Retina (tissue), 1 donor: ENCODE results near the gene FOXP1.

ENCODE experiments used
- DNase-seq: peaks from one replicate; pipeline ENCODE4 v3.0.0-alpha.2; 2016

FOXP1 gene

DNA sequence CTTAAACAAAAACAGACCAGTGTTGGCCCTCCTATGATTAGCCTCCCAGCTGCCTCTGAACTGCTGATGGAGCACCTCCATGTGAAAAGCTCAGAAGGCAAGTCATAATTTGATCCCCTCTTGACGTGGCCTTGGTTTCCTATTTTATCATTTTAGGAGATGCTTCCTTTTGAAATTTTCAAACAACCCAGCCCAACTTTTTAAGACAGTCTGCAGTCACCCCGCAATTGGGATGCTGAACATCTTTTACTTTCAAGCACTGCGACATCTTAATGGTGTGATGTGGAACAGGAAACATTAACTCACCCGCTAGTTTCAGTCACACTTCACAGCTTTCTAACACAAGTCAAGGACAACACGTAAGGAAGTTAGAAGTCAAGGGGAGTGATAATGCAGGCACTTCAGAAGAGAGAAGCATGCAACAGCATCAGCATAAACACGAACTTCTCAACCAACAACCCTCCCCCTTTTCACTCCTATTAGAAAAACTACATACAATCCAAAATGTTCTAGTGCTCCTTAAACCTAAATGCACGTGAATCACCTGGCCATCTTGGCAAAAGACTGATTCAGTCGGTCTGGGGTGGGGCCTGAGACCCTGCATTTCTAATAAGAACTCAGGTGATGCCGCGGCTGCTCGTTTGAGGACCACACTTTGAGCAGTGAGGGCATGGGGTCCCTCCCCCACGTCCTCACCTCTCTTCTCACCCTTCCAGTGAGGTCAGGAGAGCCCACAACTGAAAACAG, 161.5 kb downstream of the FOXP1 start:
- no peak for DNase-seq

DNA sequence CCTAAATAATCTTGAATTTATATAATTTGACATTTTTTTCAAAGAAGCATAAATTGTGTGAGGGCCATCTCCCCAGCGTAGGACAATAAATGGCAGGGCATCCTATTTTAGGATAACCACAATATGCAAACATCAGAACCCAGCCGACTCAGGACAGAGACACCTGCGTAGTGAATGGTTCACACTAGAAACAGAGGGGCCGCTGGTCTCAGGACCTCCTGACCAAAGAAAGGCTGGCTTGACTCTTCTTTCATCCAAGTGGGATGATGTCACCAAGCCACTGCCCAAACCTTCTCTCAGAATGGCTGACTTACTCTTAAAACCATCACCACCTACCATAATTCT, 162.1 kb downstream of the FOXP1 start:
- DNase-seq: no peak

DNA sequence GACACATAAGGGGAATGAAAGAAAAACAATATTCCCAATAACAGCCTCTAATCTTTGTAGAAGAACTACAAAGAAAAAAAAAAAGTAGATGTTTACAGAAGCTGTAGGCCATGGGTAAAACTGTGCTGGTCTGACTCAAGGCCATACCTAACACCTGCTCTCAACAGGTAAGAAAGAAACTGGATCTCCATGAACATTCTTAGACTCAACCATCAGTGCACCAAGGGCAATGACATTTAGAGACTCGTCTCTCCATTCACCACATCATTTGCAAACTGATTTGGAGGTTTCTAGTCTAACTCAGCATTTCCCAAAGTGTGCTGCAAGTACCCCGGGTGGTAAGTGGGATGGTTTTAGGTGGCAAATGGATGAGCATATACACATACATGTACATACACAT, 164.2 kb downstream of the FOXP1 start:
- no peak for DNase-seq

DNA sequence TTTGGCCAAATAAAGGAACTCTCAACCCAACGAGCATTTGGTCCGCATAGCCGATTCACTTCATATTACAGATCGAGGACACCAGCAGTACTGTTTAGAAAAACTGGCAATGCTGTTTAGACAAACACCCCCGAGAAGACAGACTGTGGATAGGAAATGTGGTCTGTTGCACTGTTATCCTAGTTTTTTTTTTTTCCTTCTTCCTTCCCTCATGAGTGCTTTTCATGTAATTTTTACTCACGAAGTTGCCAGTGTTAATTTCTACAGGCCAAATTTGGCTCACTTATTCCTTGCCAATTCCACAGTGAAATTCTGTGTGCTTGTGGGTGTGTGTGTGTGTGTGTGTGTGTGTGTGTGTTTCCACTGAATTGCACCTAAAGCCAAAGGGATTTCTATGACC, 165.7 kb downstream of the FOXP1 start:
- no peak for DNase-seq

DNA sequence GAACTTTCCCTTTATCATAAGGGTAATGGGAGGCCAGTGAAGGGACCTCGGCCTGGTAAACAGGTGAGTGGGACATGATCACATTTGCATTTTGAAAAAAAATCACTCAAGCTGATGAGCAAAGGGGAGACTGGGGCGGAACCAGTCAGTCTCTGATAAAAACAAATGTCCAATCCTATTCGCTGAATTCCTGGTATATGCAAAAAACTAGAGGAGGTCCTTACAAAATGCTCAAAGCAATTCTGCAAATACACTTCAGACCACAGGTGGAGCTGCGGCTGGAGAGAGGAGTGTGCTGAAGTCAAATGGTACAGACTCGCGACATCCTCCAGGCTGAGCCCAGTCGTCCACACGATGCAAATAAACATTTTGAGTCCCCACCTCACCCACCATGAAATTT, 166.7 kb downstream of the FOXP1 start:
- no peak for DNase-seq

DNA sequence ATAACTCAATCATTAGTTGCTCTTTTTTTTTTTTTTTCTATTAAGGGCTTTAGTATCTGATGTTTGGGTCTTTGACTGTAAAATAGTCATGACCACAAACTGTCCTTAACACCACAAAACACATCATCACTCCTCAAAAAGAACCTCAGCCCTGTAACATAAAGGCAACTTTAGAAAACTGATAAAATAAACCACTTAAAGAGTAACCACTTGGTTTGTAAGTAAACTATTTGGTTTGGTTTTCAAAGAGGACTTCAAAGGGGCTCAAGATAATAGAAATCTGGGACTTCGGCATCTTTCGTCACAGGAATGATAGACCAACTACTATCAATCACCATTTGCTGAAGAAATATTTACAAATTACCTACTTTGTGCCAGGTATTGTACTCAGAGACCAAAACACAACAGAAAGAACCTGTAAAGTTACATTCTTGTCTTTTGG, 167.8 kb downstream of the FOXP1 start:
- no peak for DNase-seq

DNA sequence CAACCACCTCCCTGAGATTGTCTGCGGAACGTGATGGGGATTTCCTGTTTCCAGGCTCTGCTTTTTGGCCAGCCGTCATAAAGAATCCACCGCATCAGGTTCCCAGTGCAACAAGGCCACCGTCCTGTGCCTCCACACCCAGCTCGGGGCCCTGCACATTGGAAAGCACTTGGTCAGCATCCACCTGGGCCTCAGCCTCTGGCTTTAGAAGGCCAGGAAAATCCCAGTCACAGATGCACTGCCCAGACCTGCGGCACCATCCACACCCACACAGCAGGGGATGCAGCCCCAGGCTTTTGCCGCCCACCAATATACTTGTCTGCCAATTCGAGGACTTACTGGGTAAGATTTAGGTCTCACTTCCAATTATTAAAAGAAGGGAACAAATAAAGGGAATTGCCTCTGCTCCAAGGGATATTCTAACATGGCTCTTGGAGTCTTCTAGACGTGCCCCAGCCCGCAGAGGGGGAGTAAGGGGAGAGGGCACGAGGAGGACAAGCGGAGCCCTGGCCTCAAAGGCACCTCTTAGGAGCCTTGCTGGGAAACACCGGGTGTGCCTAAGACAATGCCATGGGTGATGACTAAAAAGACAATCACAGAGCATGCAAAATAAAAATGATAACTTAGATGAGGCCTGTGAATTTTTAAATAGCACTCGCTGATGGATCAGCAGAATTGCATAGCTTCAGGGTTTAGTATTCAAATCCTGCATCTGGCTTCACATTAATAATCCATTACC, 169.2 kb downstream of the FOXP1 start:
- no peak for DNase-seq

DNA sequence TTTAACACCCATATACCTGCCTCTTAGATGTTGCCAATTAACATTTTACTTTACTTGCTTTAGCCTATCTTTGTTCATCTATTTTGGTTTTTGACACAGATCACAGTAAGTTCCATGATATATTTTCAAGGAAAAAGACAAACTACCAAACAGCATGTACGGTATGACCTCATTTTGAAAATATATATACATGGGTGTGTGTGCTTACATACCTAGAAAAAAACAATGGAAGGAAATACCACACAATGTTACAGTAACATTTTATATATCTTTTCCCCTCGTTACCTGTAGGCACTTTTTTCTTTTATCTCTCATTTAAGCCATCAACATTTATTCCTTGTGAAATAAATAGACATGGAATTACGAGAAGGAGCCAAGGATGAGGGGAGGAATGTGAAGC, 170.0 kb downstream of the FOXP1 start:
- no peak for DNase-seq

DNA sequence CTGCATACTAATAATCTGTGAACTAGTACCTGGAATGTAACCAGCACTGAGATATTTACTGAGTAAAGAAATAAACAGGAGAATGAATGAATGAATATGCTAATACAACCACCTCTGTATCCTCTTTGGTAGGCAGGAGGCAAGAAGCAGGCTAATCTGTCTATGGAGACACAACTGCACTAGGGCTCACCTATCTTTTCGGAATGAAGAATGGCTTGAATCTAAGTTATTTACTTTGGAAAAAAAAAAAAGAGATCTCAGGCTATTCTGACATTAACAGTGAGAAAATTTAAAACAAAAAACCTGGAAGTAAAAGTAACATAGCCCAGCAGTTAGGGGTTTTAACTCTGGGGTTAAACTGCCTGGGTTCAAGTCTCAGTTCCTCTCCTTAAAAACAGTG, 174.2 kb downstream of the FOXP1 start:
- no peak for DNase-seq

DNA sequence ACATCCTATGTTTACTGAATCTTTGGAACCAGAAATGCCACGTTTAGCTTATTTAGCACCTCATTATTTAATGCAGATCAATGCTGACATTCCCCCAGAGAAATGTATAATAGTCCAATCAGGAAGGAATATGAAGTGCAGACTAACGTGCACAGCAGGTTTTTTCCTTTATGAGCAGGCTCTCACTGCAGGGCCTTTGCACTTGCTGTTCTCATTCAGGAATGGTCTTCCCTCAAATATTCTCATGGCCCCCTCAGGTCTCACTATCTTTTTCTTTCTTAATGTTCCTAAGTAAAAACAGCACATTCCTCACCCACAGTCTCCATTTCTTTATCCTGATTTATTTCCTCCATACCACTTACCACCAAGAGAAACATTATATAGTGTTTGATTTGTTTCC, 174.6 kb downstream of the FOXP1 start:
- no peak for DNase-seq

DNA sequence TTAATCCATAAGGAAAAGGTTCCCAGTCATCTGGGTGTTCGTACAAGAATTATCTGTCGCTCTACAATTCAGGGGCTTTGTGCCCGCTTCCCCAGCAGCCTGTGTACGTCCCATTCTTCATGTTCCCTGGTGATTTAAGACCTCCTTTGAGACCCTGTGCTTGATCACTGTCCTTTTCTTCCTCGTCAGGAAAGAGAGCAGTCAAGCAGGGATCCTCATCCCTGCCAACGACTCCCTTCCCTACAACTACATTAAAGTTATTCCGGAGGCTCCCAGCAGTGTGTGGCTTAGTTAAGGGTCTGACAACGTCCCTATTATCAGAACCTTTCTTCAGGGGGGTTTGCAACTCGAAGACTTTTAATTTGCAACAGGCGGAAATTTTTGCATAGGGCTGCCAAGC, 175.7 kb downstream of the FOXP1 start:
- peak; percentile 49 for DNase-seq

DNA sequence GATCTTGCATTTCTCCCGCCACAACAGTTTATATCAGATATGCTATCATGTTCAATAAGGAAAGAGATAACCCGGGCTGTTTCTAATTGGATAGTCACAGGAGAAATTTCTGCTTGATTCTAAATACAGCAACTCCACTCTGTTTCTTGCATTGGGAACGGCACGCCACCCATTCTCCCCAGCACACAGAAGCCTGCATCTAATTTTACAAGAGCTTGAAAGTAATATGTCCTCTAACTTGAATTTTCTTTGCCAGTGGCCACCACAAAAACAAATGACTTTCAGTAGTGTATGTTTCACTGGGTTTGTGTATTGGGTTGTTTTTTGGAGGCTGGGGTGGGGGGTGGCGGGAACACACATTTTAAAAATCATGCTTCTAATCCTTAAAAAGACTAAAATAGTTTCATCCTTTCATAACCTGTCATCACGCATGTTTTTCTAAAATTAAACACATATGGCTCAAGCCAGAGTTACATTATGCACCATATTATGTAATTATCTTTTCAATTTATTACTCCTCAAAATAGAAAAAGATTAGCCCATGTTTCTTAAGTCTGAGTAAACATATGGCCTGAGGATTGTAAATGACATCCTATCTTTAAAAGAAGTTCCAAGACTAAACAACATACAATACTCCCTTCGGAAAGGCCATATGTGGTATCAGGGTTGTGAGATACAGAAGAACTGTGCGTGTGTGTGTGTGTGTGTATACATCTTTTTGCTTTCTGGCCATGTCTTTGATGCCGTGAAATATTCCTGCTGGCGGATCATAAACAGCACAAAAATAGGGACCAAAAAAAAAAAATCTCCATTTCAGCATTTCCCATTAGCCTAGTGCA, 176.3 kb downstream of the FOXP1 start:
- no peak for DNase-seq

DNA sequence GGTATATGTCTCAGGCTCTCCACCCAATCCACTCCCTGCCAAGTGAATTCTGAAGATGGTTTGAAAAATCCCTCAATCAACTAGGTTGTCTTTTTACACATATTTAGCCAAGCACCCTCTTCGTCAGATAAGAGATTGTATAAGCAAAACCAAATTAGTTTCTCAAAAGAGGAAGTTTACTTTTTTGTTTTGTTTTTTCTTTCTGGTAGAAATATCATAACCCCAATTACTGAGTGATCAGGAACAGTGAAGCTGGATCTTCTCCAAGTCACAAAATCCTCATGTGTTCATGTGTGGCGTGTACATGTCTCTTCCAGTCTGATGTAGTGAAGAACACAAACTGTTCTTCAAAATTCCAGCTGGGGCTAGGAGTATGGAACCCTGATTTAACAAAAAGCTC, 180.6 kb downstream of the FOXP1 start:
- DNase-seq: no peak

DNA sequence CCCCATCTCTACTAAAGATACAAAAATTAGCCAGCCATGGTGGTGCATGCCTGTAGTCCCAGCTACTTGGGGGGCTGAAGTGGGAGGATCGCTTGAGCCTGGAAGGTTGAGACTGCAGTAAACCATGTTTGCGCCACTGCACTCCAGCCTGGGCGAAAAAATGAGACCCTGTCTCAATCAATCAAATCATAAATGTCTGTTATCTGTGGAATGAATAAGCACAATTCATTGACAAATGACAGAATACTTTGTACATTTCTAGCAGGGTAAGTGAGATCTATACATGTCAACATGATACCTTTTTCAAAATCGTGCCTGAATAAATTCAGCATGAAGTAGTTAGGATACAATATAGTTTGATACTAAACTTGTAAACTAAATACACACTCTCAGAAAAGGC, 181.2 kb downstream of the FOXP1 start:
- DNase-seq: no peak

DNA sequence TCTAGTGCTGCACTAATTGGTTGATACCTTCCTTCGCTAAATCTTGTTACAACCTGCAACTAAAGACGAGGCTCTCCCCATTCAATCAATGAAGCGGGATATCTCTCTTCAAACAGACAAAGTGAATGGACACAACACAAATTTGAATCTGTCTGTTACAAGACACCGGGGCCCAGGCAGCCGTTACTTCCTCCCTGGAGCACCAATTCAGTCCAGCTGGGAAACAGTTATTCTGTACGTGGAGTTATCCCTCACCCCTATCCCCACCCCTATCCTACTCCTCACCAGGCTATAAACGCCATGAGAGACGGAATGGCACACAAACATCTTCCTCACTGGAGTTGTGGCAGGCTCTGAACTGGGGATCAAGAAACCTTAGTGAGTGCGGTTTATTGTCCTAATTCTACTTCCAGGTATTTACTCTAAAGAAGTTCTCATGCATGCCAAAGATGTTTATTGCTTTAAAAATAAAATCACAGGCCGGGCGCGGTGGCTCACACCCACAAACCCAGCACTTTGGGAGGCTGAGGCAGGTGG, 181.8 kb downstream of the FOXP1 start:
- no peak for DNase-seq

DNA sequence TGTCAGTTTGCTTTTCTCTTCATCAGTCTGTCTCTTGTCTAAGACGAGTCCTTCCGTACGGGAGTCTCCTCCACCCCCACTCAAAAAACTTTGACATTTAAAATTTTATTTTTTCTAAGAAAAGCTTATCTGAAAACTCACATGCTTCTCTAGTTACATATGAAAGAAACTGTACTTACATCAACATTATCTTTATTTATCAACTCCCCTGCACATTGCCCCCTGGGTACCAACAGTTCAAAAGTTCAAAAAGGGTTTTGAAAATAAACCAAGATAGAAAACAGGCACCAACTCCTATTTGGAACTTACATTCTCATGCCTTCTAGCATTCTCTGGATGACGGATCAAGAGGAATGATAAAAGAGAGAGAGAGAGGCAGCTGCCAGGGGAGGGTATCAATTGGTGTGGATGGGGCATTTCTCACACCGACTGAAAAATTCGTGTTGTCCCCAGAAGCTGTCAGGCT, 182.5 kb downstream of the FOXP1 start:
- DNase-seq: no peak

DNA sequence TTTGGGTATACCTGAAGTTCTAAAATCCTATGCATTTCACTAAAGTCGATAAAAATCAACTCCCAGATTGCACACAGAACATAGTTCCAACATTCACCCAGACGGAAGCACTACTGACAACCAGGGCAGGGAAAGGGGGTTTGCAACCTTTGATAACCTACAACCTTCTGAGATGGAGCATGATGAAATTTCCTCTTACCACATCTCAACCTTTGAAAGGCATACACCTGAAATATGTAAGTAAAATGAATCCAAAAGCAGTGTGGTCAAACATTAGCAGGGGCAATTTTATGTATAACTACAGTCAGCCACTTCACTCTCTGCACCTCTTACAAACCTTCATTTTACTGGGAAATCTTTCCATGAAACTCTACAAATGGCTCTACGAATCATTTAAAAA, 184.1 kb downstream of the FOXP1 start:
- DNase-seq: no peak

DNA sequence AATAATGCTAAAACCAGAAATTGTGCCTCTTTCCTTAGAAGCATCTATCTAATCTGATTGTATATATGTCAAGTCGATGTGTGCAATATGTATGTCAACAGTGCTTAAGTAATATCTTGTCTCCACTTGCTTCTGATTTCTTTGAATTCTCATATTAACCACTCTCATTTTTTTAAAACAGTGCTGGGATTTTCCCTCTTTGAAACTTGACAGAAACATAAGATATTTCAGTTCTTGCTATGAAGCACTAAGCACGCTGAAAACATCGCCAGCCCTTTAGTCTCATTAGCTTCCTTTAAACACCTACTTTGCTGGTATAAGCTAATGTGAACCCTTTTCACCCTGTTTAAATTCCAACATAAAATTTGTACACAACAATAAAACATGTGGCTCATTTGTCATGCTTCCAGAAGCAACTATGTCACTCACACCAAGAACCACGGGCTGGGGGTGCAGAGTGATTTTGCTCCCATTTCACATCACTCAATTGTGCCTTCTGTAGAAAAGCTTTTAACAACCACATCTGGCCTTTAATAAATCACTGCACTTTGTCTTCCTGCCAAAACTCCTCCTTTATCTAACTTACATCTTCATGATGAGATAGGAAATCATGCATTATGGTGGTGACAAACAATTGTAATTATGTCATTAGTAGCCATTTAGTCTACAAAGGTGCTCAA, 185.2 kb downstream of the FOXP1 start:
- no peak for DNase-seq

DNA sequence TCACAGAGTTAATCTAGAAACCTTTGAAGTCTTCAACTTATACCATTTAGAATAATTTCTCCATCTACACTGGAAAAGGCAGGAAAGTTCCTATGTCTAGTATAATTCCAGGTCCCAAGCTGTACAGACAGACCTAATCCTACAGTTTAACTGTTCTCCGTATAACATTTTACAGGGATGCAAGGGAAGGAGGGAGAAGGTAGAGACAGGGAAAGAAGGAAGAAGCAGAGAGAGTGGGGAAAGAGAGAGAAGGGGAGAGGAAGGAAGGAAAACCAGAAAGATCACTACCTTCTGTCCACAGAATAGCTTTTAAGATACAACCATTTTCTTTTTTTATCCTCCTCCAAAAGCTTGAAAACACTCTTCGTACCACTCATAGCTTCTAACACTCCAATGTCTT, 185.8 kb downstream of the FOXP1 start:
- DNase-seq: no peak

DNA sequence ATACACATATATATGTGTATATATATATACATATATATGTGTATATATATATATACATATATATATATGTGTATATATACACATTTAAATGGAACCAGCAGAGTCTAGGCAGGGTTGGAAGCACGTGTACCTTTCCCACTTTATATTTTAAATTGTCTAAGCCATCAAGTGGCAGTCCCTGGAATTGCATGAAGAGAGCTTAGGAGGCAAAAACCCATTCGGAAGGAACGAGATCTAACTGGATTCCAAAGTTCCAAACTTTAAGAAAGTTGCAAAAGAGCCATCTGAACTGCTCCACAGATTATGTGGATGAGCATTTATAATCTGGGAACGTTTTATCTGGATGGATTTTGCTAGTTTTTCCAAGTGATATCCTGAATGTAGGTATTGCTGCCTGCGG, 186.5 kb downstream of the FOXP1 start:
- DNase-seq: no peak

DNA sequence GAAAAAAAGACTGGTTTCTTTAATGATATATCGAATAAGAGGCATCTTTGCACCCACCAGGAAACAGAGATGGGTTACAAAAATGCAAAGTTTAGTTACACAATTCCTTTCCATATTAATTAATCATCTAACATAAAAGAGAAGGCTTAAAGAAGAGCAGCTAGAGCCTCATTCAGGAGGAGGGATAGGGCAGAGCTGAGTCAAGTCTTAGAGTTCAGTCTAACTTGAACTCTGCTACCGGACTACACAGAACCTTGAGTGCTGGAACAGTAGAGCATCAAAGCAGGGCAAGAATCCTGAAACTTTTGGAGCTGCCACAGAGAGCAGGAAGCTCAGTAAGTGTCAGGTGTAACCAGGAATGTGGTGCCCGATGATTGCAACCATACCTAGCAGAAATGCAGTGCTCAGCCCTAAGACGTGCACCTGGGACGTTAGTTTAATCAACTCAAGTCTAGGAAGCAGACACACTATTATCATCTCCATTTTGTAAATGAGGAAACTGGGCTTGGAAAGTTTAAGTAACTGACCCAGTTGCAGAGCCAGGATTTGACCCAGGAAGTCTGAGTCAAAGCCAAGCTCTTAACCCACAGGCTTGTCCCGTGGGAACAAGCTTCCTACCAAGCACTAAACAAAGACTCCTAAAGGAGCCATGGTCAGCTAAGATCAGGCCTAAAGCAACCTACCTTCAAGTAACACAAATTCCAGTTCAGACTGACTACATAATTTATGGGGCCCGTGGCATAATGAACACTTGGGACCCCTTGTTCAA, 187.4 kb downstream of the FOXP1 start:
- DNase-seq: no peak

DNA sequence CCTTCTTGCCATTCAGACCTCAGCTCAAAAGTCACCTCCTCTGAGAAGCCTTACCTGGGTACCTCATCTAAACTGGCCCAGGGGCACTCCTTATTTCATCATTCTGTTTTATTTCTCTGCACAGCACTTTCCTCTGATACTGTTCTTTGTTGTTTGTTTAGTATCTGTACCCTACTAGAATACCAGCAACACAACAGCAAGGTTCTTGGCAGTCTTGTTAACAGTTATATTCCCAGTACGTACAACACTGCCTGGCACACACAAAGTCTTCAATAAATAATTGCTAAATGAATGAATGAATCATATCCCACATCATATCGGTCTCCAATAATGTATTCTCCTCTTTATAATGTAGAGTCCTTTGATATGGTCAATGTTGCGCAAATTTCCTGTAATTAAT, 188.1 kb downstream of the FOXP1 start:
- no peak for DNase-seq
